ENCODE measurements around the gene GLI1. TPM values are rescaled to one million over a fixed set of nuclear protein-coding genes. Genes with fewer than 3 reads are reported as not detected.

Gene GLI1
- total RNA-seq, 1 donor from 2014 or later, result 5.2 TPM

DNA sequence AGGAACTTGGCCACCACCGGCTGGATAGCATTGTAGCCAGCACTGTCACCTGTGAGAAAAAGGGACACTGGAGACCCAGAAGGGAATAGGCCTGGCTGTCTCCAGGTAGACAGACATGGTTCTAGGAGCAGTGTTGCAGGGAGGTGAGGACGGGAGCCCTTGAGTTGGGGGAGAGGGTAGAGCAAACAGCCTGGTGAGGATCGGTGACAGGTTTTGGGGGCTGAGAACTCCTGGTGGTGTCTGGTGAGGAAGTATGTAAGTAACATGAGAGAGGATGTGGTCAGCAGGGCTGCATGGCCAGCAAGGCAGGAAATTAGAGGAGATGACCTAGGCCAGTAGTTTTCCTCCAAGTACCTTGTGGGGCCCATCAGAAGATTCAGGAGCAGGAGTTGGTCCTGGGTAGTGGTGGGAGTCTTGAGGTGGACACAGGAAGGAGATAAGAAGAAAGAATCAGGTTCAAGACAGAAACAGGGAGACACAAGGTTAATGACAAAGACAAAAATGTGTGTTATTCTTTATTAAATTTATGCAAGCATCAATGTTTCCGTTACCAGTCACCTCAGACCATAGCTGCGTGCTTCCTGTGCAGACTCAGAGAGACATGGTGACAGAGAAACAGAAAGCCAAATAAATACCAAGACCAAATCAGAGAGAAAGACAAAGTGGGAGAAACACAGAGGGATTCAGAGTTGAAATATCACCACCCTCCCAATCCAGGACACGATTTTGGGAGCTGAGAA, 20.0 kb downstream of the GLI1 start, which contains the start of gene ARHGAP9:
TSS of gene ARHGAP9 (minus strand) at position 491 of the 740 bp plus-strand sequence. CDS start at position 31, 460 bp downstream.
- no peak within 1 kb of the TSS for H3K9ac ChIP-seq (ENCODE audit: low read depth in 1 of 3, low read length in 3 of 3)
- no peaks in the 10 kb centered on the region for H3K9me3 ChIP-seq (ENCODE audit: control insufficient read depth in 3 of 3, low read length in 3 of 3)
- no peak within 1 kb of the TSS for H3K4me3 ChIP-seq (ENCODE audit: low read length in 3 of 3)
- peaks cover 10 to 16% (median 13%) of the 10 kb centered on the region in 3 donors for H3K4me1 ChIP-seq (ENCODE audit: control insufficient read depth in 3 of 3, insufficient read depth in 3 of 3, low read length in 3 of 3)
- peaks cover 29 to 46% (median 34%) of the 10 kb centered on the region in 3 donors for H3K27me3 ChIP-seq (ENCODE audit: control insufficient read depth in 3 of 3, insufficient read depth in 3 of 3, low read length in 3 of 3)
- H3K36me3 ChIP-seq (ENCODE audit: control insufficient read depth in 3 of 3, insufficient read depth in 3 of 3, low read length in 3 of 3), result no peaks in the 10 kb centered on the region
- H3K27ac ChIP-seq (ENCODE audit: low read depth, low read length), result peak within 1 kb of the TSS; percentile 40

DNA sequence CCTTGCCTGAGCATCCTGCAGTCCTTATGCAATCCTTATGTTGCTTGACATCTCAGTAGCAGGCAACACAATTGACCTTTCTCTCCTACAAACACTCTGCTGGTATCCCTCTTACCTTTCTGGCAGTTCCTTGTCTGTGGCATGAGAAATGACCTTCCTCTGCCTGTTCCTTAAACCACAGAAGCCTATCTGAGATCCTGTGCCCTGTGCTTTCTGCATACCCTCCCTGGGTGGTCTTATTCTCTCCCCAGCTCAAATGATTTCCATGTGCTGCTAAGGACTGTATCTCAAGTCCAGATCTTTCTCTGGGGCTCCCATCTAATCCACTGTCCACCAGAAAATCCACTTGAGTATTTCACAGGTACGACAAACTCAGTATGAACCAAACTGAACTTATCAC, 22.1 kb downstream of the GLI1 start:
- Histone ChIP-seq H3K9ac (ENCODE audit: low read depth in 1 of 3, low read length in 3 of 3) (peak overlapping the region in 1 of 3 donors; percentile 16), H3K36me3 (ENCODE audit: control insufficient read depth in 3 of 3, insufficient read depth in 3 of 3, low read length in 3 of 3) (no peaks in the 10 kb centered on the region), H3K4me3 (ENCODE audit: low read length in 3 of 3) (no peak overlapping the region), H3K4me1 (ENCODE audit: control insufficient read depth in 3 of 3, insufficient read depth in 3 of 3, low read length in 3 of 3) (no peaks in the 10 kb centered on the region), H3K27ac (ENCODE audit: low read depth, low read length) (no peak overlapping the region), H3K27me3 (ENCODE audit: control insufficient read depth in 3 of 3, insufficient read depth in 3 of 3, low read length in 3 of 3) (peaks cover 9 to 25% (median 12%) of the 10 kb centered on the region in 3 donors), H3K9me3 (ENCODE audit: control insufficient read depth in 3 of 3, low read length in 3 of 3) (no peaks in the 10 kb centered on the region)

DNA sequence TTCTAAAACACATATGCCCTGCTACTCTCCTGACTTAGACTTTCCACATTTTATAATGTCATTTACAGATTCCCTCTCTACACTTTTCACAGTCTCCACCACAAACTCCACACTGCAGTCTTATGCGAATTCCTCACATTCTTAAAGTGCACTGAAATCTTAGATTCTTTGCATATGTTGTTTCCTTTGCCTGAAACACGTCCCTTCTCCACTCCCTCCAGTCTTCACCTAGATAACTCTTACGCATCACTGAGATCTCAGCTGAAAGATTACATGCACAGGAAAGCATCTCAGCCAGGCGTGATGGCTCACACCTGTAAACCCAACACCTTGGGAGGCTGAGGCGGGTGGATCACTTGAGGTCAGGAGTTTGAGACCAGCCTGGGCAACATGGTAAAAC, 23.9 kb downstream of the GLI1 start:
- Histone ChIP-seq H3K9ac (ENCODE audit: low read depth in 1 of 3, low read length in 3 of 3) (no peak overlapping the region), H3K27ac (ENCODE audit: low read depth, low read length) (no peak overlapping the region)

DNA sequence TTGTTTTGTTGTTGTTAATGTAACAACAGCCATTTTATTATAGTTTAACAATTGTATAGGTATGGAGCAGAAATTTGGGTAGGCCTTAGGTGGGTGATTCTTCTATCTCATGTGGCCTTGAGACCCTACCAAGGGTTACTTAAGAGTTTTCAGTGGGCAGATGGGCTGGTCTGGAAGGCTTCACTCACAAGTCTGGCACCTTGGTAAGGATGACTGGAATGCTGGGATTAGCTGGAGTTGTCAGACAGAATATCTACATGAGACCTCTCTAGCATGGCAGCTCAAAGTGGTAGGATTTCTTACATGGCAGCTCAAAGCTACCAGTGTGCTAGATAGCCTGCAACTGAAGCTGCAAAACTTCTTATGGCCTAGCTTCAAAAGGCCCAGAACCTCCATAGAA, 26.1 kb downstream of the GLI1 start:
- Histone ChIP-seq H3K4me1 (ENCODE audit: control insufficient read depth in 3 of 3, insufficient read depth in 3 of 3, low read length in 3 of 3) (peaks cover 11 to 16% (median 13%) of the 10 kb centered on the region in 3 donors), H3K27me3 (ENCODE audit: control insufficient read depth in 3 of 3, insufficient read depth in 3 of 3, low read length in 3 of 3) (peaks cover 0 to 4% (median 0%) of the 10 kb centered on the region in 3 donors), H3K27ac (ENCODE audit: low read depth, low read length) (no peak overlapping the region), H3K36me3 (ENCODE audit: control insufficient read depth in 3 of 3, insufficient read depth in 3 of 3, low read length in 3 of 3) (peaks cover 12 to 18% (median 14%) of the 10 kb centered on the region in 3 donors), H3K4me3 (ENCODE audit: low read length in 3 of 3) (no peak overlapping the region), H3K9ac (ENCODE audit: low read depth in 1 of 3, low read length in 3 of 3) (no peak overlapping the region), H3K9me3 (ENCODE audit: control insufficient read depth in 3 of 3, low read length in 3 of 3) (no peaks in the 10 kb centered on the region)

More for the DNA sequence above, 23.9 kb downstream of the GLI1 start:
- H3K27me3 ChIP-seq (ENCODE audit: control insufficient read depth in 3 of 3, insufficient read depth in 3 of 3, low read length in 3 of 3), result peaks cover 0 to 13% (median under 1%) of the 10 kb centered on the region in 3 donors
- H3K9me3 ChIP-seq (ENCODE audit: control insufficient read depth in 3 of 3, low read length in 3 of 3), result no peaks in the 10 kb centered on the region
- no peak overlapping the region for H3K4me3 ChIP-seq (ENCODE audit: low read length in 3 of 3)
- H3K36me3 ChIP-seq (ENCODE audit: control insufficient read depth in 3 of 3, insufficient read depth in 3 of 3, low read length in 3 of 3), result no peaks in the 10 kb centered on the region
- peaks cover 2 to 6% (median 4%) of the 10 kb centered on the region in 3 donors for H3K4me1 ChIP-seq (ENCODE audit: control insufficient read depth in 3 of 3, insufficient read depth in 3 of 3, low read length in 3 of 3)

DNA sequence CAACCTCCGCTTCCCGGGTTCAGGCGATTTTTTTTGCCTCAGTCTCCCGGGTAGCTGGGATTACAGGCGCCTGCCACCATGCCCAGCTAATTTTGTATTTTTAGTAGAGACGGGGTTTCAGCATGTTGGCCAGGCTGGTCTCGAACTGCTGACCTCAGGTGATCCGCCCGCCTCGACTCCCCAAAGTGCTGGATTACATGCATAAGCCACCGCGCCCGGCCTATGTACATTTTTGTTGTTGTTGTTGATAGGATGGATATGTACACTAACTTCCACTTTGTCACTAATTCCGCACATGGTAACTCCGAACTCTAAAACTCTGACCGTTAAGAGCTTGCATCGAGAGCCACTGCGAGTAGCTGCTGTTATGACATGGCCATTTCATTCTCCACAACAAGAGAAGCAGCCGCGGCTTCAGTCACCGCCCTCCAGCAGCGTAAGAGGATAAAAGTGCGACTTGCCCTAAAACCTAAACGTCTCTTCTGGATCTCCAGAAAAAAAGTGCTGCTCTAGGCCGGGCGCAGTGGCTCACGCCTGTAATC, 27.5 kb downstream of the GLI1 start:
- H3K36me3 ChIP-seq (ENCODE audit: control insufficient read depth in 3 of 3, insufficient read depth in 3 of 3, low read length in 3 of 3), result peaks cover 23 to 28% (median 24%) of the 10 kb centered on the region in 3 donors
- peak overlapping the region; percentile 30 for H3K27ac ChIP-seq (ENCODE audit: low read depth, low read length)
- peak overlapping the region in 2 of 3 donors; percentile 59 to 86 for H3K9ac ChIP-seq (ENCODE audit: low read depth in 1 of 3, low read length in 3 of 3)
- H3K9me3 ChIP-seq (ENCODE audit: control insufficient read depth in 3 of 3, low read length in 3 of 3), result no peaks in the 10 kb centered on the region
- H3K4me1 ChIP-seq (ENCODE audit: control insufficient read depth in 3 of 3, insufficient read depth in 3 of 3, low read length in 3 of 3), result peaks cover 11 to 16% (median 13%) of the 10 kb centered on the region in 3 donors
- H3K27me3 ChIP-seq (ENCODE audit: control insufficient read depth in 3 of 3, insufficient read depth in 3 of 3, low read length in 3 of 3), result peaks cover 0 to 2% (median 0%) of the 10 kb centered on the region in 3 donors
- peak overlapping the region; percentile 91 to 97 (median 96) for H3K4me3 ChIP-seq (ENCODE audit: low read length in 3 of 3)

DNA sequence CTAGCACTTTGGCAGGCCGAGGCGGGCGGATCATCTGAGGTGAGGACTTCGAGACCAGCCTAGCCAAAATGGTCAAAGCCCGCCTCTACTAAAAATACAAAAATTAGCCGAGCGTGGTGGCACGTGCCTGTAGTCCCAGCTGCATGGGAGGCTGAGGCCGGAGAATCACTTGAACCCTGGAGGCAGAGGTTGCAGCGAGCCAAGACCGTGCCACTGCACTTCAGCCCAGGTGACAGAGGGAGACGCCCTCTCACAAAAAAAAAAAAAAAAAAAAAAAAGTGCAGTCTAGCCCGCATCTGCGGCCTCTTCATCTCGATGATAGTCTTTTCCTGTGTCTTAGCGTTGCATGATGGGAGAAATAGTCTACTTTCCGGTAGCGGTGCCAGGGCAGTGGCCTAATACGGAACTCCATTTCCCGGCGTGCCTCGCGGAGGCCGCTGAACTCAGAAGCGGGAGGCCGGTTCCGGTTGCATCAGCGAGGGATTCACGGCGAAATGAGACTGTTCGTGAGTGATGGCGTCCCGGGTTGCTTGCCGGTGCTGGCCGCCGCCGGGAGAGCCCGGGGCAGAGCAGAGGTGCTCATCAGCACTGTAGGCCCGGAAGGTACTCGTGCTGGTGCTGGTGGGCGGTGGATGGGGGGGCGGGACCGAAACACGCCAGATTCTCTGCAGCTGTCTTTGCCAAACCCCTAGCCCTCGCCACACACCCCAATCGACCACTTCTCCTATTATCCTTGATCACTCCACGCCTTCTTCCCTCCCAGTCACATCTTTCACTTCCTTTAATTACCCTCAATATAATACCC, 28.2 kb downstream of the GLI1 start, which contains the start of gene MARS1:
TSS of gene MARS1 (plus strand) at position 472 of the 805 bp plus-strand sequence. CDS start at position 495, 23 bp downstream.
- H3K36me3 ChIP-seq (ENCODE audit: control insufficient read depth in 3 of 3, insufficient read depth in 3 of 3, low read length in 3 of 3), result peaks cover 24 to 32% (median 28%) of the 10 kb centered on the region in 3 donors

DNA sequence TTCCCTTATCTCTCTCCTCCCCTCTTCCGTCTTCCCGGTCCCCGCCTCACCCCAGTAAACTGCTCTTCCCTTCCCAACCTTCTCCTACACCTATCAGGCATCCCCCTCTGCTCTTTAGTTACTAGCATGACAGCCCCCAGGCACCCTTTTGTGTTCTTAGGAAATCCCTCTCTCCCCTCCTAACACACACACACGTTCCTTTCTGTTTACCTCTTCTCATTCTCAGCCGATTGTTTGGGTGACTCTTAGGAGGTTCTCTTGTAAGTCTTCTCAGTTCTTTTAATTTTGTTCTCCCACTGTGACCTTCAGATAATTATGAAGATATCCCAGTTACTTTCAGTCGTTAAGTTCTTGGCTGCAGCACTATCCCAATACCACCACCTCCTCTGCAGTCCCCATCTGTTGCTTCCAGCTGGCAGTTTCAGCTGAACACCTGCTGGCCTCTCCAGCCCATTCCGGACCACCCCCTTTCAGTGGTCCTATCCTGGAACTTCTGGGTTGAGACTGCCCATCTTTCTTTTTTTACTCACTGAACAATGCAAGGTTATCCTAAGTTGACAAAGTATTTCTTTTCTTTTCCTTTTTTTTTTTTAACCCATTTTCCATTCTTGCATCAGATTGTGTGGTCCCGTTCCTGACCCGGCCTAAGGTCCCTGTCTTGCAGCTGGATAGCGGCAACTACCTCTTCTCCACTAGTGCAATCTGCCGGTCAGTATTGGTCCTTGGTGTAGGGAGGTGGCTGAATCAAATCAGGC, 29.0 kb downstream of the GLI1 start:
- H3K4me3 ChIP-seq (ENCODE audit: low read length in 3 of 3), result peak overlapping the region; percentile 91 to 97 (median 96)
- peaks cover 25 to 35% (median 30%) of the 10 kb centered on the region in 3 donors for H3K36me3 ChIP-seq (ENCODE audit: control insufficient read depth in 3 of 3, insufficient read depth in 3 of 3, low read length in 3 of 3)
- H3K9ac ChIP-seq (ENCODE audit: low read depth in 1 of 3, low read length in 3 of 3), result peak overlapping the region; percentile 86 to 93 (median 86)
- peaks cover 0 to under 1% (median 0%) of the 10 kb centered on the region in 3 donors for H3K27me3 ChIP-seq (ENCODE audit: control insufficient read depth in 3 of 3, insufficient read depth in 3 of 3, low read length in 3 of 3)
- H3K4me1 ChIP-seq (ENCODE audit: control insufficient read depth in 3 of 3, insufficient read depth in 3 of 3, low read length in 3 of 3), result peaks cover 11 to 16% (median 13%) of the 10 kb centered on the region in 3 donors
- H3K27ac ChIP-seq (ENCODE audit: low read depth, low read length), result peak overlapping the region; percentile 54
- no peaks in the 10 kb centered on the region for H3K9me3 ChIP-seq (ENCODE audit: control insufficient read depth in 3 of 3, low read length in 3 of 3)

More for the DNA sequence above, 28.2 kb downstream of the GLI1 start, which contains the start of gene MARS1:
- peaks cover 0 to 2% (median 0%) of the 10 kb centered on the region in 3 donors for H3K27me3 ChIP-seq (ENCODE audit: control insufficient read depth in 3 of 3, insufficient read depth in 3 of 3, low read length in 3 of 3)
- H3K9me3 ChIP-seq (ENCODE audit: control insufficient read depth in 3 of 3, low read length in 3 of 3), result no peaks in the 10 kb centered on the region
- H3K4me1 ChIP-seq (ENCODE audit: control insufficient read depth in 3 of 3, insufficient read depth in 3 of 3, low read length in 3 of 3), result peaks cover 11 to 16% (median 13%) of the 10 kb centered on the region in 3 donors
- peak within 1 kb of the TSS; percentile 54 for H3K27ac ChIP-seq (ENCODE audit: low read depth, low read length)
- peak within 1 kb of the TSS; percentile 86 to 93 (median 86) for H3K9ac ChIP-seq (ENCODE audit: low read depth in 1 of 3, low read length in 3 of 3)
- peak within 1 kb of the TSS; percentile 91 to 97 (median 96) for H3K4me3 ChIP-seq (ENCODE audit: low read length in 3 of 3)

DNA sequence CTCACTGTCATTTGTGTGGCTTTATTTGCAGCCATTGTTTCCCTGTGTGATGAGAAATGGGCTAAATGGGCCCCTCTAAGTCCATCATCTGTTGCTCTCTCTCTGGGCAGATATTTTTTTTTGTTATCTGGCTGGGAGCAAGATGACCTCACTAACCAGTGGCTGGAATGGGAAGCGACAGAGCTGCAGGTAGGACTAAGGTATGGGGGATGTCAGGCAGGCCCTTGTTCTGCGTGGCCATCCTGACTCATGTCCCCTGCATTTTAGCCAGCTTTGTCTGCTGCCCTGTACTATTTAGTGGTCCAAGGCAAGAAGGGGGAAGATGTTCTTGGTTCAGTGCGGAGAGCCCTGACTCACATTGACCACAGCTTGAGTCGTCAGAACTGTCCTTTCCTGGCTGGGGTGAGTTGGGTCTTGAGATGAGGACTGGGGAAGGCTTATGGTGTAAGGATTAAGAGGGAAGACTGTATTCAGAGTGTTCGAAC, 29.6 kb downstream of the GLI1 start:
- Histone ChIP-seq H3K9me3 (ENCODE audit: control insufficient read depth in 3 of 3, low read length in 3 of 3) (no peaks in the 10 kb centered on the region), H3K4me1 (ENCODE audit: control insufficient read depth in 3 of 3, insufficient read depth in 3 of 3, low read length in 3 of 3) (peaks cover 11 to 16% (median 13%) of the 10 kb centered on the region in 3 donors), H3K27ac (ENCODE audit: low read depth, low read length) (no peak overlapping the region), H3K27me3 (ENCODE audit: control insufficient read depth in 3 of 3, insufficient read depth in 3 of 3, low read length in 3 of 3) (no peaks in the 10 kb centered on the region), H3K36me3 (ENCODE audit: control insufficient read depth in 3 of 3, insufficient read depth in 3 of 3, low read length in 3 of 3) (peaks cover 25 to 35% (median 30%) of the 10 kb centered on the region in 3 donors), H3K9ac (ENCODE audit: low read depth in 1 of 3, low read length in 3 of 3) (peak overlapping the region; percentile 4 to 86 (median 86)), H3K4me3 (ENCODE audit: low read length in 3 of 3) (peak overlapping the region; percentile 91 to 97 (median 96))

DNA sequence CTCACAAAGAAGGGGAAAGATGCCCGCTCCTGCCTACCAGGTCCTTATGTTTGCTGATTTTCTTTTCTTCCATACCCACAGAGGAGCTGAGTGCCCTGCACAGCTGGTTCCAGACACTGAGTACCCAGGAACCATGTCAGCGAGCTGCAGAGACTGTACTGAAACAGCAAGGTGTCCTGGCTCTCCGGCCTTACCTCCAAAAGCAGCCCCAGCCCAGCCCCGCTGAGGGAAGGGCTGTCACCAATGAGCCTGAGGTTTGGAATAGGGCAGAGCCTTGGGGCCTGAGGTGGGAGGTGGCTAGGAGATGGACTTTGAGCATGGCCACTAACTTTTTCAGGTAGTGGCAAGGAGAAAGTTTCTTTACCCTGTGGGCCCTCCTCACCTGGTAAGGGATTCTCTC, 30.5 kb downstream of the GLI1 start:
- H3K9me3 ChIP-seq (ENCODE audit: control insufficient read depth in 3 of 3, low read length in 3 of 3), result no peaks in the 10 kb centered on the region
- peak overlapping the region in 1 of 3 donors; percentile 5 for H3K9ac ChIP-seq (ENCODE audit: low read depth in 1 of 3, low read length in 3 of 3)
- peaks cover 25 to 35% (median 30%) of the 10 kb centered on the region in 3 donors for H3K36me3 ChIP-seq (ENCODE audit: control insufficient read depth in 3 of 3, insufficient read depth in 3 of 3, low read length in 3 of 3)
- H3K4me1 ChIP-seq (ENCODE audit: control insufficient read depth in 3 of 3, insufficient read depth in 3 of 3, low read length in 3 of 3), result peaks cover 11 to 16% (median 13%) of the 10 kb centered on the region in 3 donors
- H3K27me3 ChIP-seq (ENCODE audit: control insufficient read depth in 3 of 3, insufficient read depth in 3 of 3, low read length in 3 of 3), result no peaks in the 10 kb centered on the region
- H3K27ac ChIP-seq (ENCODE audit: low read depth, low read length), result no peak overlapping the region
- no peak overlapping the region for H3K4me3 ChIP-seq (ENCODE audit: low read length in 3 of 3)

Measured in skeletal muscle tissue (tissue), 4 donors.